Fibroblast of villous mesenchyme (primary cell): ENCODE data around the gene SIRPG. TPM values are rescaled to one million over a fixed set of nuclear protein-coding genes. Genes with fewer than 3 reads are reported as not detected.

Experiments
- DNase-seq: peaks from one replicate; pipeline ENCODE4 v3.0.0-alpha.2; 2010; ENCODE audit warnings: low read depth
- H3K4me3 ChIP-seq: 2 replicates; pipeline ENCODE4 v1.5.1; 2011; ENCODE audit warnings: low read depth, mild to moderate bottlenecking, low read length
- total RNA-seq: library from RNA; depleted of rRNA; stranded (reverse); fragments of >200 nt; gene quantifications from 2 replicates; pipeline ENCODE4 v1.2.3, GENCODE V29; 2012
- TF ChIP-seq, protein P1 (sequence below): IDR thresholded peaks from 2 replicates; pipeline ENCODE4 v1.5.1; 2012; ENCODE audit warnings: low read depth, mild to moderate bottlenecking, low read length; ENCODE audit not compliant: insufficient read depth

Gene SIRPG
- total RNA-seq, 1 donor, result not detected

DNA sequence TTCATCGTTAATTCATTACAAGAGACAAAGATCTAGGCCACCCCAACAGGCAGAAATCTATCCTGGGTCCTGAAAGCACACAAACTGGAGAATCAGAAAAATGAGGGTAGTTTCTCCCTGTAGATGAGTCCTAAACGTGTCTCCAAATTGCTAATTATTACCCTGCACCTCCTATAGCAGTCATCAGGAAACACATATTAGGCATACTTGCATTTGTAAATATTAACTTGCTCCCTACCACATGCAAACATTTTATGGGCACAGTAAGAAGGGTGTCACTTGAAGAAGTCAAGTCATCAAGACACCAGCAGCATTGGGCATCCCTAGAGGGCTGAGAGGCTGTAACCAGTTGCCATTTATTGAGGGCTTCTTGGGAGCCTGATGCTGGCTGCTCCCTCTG, 19.8 kb downstream of the SIRPG start:
- TF ChIP-seq, protein P1, sequence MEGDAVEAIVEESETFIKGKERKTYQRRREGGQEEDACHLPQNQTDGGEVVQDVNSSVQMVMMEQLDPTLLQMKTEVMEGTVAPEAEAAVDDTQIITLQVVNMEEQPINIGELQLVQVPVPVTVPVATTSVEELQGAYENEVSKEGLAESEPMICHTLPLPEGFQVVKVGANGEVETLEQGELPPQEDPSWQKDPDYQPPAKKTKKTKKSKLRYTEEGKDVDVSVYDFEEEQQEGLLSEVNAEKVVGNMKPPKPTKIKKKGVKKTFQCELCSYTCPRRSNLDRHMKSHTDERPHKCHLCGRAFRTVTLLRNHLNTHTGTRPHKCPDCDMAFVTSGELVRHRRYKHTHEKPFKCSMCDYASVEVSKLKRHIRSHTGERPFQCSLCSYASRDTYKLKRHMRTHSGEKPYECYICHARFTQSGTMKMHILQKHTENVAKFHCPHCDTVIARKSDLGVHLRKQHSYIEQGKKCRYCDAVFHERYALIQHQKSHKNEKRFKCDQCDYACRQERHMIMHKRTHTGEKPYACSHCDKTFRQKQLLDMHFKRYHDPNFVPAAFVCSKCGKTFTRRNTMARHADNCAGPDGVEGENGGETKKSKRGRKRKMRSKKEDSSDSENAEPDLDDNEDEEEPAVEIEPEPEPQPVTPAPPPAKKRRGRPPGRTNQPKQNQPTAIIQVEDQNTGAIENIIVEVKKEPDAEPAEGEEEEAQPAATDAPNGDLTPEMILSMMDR, result no peak
- no peak overlapping the region for H3K4me3 ChIP-seq
- DNase-seq, result no peak

- DNase-seq, result no peak
Observed at GRCh38 chr20:1637226-1637625, 20.4 kb downstream of the SIRPG start.

DNA sequence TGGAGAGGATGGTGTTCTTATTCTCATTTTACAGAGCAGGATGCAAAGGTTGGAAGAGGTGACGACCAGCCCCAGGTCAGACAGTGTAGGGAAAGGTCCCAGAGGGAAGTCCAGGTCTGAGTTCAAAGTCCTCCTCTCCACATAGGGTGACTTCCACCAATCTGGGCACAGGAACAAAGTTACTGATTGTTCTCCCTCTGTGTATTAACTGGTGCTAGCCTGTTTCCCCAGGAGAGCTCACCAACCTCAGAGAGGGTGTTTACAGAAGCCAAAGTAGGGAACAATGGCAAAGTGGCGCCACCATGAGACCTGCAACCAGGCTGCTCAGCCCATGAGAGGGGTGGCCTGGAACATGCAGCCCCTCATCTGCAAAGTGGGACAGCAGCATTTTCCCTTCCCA, 21.0 kb downstream of the SIRPG start:
- H3K4me3 ChIP-seq, result no peak overlapping the region
- TF ChIP-seq, protein P1, result no peak
- DNase-seq, result no peak

More at GRCh38 chr20:1637226-1637625, 20.4 kb downstream of the SIRPG start:
- no peak overlapping the region for H3K4me3 ChIP-seq
- TF ChIP-seq, protein P1, result no peak

- no peak for DNase-seq
- TF ChIP-seq, protein P1, result no peak
Observed at GRCh38 chr20:1635291-1635979, 22.1 kb downstream of the SIRPG start.

GRCh38 chr20:1633535-1633934, 24.0 kb downstream of the SIRPG start:
- no peak overlapping the region for H3K4me3 ChIP-seq
- TF ChIP-seq, protein P1, result no peak
- peak; percentile 12 for DNase-seq

More at GRCh38 chr20:1635291-1635979, 22.1 kb downstream of the SIRPG start:
- no peak overlapping the region for H3K4me3 ChIP-seq

- TF ChIP-seq, protein P1, result no peak
- no peak overlapping the region for H3K4me3 ChIP-seq
- DNase-seq, result no peak
Observed at GRCh38 chr20:1632178-1632577, 25.4 kb downstream of the SIRPG start.
